Kidney glomerular epithelial cell (primary cell): ENCODE results near the gene PLEK2.
"Not testable (repeated sequence)": the region's sequence is repeated elsewhere in the genome, so short reads cannot be mapped to it uniquely, and the experiment has no call there.

Source experiments
- DNase-seq: peaks from one replicate; lab custom pipeline; 2025; lab: John Stamatoyannopoulos, UW

Gene PLEK2

DNA sequence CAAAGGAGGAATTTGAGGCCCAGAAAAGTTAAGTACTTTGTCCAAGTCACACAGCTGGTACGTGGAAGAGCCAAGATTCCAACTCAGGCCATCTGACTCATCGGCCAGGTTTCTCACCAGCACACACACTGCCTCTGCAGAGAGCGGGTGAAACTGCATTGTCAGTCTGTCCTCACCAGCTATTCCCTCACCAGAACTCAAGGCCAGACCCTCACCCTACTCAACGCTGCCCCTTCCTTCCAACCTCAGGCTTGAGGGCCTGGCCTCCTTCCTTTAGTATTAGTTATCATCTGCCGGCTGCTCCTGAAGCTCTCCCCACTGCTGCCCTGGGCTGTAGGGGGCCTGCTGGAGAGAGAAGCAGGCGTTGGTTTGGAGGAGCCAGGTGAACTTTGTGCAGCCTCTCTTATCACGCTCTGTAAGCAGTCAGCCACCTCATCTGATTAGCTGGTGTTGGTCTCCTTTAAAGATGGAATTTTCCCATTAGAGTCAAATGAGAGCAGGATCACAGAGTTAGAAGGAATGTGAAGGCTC lies 16.6 kb upstream of the PLEK2 start:
- DNase-seq = no peak

DNA sequence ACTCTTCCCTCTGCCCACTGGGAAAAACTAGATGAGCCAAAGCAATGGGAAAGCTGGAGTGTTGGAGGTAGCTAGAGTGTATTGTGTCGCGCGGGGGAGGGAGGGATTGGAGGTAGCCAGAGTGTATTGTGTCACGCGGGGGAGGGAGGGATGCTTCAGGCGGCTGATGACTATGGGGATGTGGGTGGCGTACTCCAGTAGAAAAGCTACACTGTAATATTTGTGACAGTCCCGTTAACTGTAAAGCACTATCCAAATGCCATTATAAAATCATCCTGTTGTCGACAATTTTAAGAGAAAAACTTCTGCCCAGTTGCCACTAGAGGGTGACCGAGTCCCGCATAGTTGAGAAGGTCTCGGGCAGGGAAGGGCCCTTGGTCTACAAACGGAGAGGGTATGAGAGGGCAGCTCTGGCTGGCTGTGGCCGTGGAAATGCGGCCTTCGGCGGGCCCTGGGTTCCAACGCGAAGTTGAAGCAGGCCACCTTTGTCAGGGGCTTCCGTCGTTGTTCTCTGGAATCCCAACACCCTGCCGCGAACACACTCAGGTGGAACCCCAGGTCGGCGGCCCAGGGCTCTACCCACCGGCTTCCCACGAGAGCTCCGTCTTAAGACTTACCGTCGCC lies 15.1 kb upstream of the PLEK2 start:
- peak; percentile 51 for DNase-seq

DNA sequence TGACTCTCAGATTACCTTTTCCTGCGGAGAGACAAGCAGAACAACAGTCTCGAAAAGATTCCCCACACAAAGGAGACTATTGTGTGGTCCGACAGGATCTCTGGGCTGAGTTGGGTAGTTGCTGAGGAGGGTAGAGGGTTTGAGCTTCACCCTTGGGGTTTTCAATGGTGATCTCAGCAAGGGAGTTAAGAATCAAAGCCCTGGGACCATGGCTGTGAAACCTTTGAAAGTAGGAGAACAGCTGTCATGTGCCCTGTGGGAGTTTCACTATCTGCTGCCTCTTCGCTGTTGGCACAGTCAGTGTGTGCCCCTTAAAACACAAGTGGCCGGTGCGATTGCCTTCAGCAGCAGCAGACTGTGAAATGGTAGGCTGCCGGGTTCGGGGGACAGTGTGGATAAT lies 14.2 kb upstream of the PLEK2 start:
- no peak for DNase-seq

DNA sequence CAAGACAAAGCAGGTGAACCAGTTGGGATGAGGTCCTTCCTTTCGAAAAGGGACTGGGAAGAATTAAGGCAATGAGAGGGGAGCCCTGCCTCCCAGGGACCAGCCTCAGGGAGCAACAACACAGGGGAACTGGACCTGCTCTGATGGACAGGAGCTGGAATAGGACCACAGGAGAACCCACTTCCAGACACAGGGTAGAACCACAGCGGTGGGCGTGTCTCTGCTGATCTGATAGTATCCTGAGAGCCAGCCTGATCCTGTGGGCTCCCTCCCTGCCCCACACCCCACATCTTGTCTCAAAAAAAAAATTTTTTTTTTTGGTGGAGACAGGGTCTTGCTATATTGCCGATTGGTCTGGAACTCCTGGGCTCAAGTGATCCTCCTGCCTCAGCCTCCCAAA lies 13.6 kb upstream of the PLEK2 start:
- DNase-seq = no peak

DNA sequence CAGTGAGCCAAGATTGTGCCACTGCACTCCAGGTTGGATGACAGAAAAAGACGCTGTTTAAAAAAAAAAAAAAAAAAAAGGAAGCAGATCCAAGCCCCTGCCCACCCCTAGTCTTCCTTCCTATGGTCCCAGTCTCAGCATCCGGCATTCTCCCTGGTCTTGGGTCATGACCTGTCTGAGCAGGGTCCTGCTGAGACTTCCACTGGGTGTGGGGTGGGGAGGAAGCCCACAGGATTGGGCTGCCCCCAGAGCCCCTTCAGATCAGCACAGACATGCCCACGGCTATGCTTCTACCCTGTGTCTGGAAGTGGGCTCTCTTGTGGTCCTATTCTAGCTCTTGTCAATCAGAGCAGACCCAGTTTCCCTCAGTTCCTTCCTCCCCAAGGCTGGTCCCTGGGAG lies 12.6 kb upstream of the PLEK2 start:
- no peak for DNase-seq

DNA sequence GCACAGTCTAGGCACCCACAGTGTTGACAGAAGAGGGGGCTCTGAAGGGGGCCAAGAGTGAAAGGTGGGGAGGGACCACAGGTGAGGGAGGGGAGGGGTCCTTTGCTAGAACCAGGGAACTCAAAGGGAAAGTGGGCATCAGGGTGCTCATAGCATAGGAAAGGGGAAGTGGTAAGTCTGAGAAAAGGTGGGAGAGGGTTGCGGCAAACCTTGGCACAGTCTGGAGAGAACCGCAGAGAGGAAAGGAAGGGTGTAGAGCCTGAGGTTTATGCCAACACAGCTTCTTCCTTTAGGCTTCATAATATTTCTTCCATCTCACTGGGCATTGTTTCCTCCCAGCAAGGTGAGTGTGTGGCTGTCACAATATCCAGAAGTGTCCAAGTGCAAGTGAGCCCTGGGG lies 11.5 kb upstream of the PLEK2 start:
- no peak for DNase-seq

DNA sequence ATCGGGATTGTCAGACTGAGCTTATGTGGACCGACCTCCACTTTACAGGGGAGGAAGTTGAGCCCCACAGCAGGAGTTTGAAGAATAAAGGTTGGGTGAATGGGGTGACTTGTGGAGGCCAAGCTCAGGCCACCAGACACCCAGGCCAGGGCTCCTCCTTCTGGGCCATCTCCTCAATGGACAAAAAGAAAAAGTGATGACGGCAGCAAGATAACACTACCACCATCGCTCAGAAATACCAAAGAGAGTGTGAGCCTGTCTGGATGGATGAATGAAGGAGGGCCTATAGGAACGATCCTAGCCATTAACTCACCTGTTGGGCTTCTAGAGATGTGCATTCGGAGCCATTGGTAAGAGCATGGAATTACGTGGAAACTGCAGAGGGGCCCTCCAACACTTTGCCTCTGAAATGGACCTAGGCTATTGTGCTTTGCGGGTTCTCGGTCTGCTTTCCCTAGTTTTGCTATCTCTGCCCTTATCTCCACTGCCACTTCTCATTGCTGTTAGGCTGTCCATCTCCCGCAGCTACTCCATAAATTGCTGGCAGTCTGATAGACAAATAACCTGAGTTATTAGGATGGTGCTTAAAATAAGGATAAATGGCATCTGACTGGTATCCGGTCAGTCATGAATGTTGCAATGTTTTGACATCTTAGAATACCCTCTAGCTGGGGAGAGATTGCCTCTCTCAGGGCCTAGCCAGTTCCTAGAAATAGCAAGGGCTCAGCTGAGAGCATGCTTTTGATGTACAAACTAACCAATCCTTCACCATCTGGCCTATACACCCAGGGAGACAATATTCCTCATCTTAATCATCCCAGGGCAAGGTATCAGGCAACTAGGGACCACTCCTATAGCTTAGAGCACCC lies 9.6 kb upstream of the PLEK2 start:
- DNase-seq = no peak

DNA sequence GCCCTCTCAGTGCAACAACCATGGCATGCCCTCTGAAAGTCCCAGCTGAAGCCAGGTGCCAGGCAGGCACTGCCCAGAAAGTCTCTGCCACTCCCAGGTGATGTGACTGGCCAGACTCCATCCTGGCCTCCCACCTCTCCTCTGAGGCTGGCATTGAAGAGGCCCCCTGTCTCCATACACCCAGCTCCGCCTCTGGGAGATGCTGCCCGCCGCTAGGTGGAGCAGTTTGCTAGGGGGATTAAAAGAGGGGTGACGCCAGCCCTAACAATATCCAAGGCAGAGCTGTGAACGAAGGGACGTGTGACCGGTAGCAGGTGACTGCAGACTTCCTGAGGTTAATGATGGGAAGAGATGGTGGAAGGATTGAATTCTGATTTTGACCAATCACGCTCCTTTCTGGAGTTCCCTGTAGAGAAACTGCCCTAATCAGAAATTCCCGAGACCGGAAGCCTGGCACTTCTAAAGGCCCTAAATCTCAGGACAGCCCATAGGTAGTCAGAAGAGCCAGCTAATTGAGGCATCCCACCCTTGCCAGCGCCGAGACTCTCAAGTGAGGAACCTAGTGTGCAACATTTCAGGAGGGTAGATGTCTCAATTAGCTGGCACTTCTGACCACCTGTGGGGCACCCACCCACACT lies 8.3 kb upstream of the PLEK2 start:
- no peak for DNase-seq

DNA sequence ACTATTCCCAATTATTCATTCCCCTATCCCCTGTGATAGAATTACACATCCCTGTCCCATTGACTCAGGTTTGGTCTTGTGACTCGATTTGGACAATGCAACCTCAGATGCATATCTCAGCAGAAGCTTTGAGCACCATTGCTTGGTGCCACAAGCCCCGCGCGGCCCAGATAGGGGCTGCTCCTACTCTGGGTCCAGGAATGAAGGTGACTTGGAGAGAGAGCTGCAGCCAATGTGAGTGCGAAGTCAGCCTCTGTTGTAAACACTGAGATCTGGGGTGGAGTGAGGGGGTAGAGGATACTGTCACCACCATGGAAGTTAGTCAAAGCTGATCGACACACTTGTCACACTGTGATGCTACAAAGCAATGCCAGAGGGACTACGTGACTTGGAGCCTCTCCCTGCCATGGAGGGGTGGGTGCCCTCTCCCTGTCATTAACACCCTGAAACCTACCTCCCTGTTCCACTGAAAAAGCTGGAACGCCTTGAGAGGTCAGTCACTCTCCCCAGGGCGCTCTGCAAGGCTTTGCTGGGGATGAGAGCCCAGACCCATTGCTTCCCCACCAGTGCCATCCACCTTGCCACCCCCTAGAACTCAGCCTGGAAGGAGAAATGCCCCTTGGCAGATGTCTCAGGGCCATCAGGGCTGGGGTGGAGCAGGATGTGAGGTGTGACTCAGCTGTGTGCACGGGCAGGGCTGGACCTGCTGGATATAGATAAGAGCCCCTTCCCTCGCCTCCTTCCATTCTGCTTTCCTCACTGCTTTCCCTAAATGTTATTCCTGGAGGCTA lies 6.6 kb upstream of the PLEK2 start:
- DNase-seq = no peak

DNA sequence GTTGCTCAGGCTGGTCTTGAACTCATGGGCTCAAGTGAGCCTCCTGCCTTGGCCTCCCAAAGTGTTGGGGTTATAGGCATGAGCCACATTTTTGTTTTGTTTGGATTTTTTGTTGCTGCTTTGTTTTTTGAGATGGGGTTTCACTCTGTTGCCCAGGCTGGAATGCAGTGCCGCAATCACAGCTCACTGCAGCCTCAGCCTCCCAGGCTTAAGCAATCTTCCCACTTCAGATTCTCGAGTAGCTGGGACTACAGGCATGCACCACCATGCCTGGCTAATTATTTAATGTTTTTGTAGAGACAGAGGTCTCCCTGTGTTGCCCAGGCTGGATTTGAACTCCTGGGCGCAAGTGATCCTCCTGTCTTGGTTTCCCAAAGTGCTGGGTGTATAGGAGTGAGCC lies 5.7 kb upstream of the PLEK2 start:
- DNase-seq = no peak

DNA sequence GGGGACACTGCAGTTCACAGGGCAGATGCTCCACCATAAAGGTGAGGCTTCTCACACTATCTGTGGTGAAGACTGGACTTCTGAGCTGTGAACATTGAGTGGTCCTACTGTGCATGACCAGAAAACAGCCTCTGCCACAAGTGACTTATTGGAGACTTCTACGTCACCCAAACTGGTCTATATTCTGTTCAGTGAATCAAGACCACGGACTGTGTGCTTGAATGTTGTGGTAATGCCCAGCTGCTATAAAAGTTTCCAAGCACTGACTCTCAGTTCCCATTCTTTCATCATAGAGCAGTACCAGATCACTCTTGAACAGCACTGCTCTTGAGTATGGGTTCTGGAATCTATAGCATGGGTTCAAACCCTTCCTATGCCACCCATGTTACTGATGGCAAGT lies 4.8 kb upstream of the PLEK2 start:
- DNase-seq = no peak

DNA sequence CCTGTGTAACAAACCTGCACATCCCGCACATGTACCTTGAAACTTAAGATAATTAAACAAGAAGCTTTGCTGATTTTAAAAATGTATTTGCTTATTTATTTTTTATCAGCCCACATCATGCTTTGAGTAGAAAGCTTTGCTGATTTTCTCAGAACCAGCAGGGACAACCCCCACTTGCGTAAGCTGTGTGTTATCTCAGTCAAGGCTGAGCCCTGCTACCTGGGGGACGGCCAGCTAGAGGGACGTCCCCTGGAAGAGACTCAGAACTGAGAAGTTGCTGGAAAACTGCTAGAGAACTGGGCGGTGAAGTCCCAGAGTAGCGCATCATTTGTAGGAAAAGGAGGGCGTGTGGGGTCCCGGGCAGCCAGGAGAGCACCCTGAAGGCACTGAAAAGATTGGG lies 4.1 kb upstream of the PLEK2 start:
- DNase-seq = no peak

DNA sequence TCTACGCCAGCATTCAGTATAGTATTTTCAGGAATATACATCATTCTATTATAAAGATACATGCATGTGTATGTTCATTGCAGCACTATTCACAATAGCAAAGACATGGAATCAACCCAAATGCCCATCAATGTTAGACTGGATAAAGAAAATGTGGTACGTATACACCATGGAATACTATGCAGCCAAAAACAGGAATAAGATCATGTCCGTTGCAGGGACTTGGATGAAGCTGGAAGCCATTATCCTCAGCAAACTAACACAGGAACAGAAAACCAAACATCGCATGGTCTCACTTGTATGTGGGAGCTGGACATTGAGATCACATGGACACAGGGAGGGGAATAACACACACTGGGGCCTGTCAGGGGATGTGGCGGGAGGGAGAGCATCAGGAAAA lies 3.6 kb upstream of the PLEK2 start:
- not testable (repeated sequence) for DNase-seq

DNA sequence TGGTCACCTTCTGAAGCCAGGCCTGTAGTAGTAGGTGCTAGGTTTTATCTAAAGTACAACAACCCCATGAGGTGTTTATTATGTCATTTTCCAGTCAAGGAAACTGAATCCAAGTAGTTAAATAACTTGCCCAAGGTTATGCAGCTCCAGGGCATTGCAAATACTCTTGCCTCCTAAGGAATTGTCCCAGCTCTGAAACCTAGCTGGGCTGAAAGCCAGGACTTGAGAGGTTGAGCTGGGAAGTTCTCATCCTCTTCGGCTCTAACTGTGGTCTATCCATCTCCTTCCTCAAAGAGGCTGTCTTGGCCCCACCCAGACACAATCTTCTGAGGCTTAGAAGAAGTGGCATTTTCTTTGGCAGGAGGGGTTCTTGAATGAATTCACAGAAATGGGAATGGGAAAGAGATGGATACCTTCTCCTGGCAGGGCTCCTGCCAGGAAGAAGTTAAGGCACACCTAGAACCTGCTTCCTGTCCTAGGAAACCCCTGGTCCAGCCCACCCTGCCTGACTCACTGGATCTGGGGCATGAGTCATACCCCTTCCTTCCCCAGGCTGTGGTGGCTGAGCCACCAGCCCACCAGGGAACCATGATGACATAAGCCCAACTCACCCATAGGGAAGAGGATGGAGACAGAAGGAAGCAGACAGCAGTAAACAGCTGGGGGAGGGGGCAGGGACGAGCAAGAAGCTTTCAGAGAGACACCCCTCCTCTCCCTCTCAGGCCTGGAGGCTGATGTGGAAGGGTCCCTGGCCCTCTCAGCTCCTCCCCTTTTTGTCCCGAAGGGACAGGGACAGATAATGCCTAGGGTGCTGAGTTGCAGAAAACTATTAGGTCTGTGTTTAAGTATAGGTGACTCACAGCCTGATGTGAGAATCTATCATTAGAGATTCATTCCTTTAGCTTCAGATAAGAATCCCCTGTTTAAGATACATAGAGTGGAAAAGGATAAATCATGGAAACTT lies 2.1 kb upstream of the PLEK2 start:
- peak; percentile 48 for DNase-seq

DNA sequence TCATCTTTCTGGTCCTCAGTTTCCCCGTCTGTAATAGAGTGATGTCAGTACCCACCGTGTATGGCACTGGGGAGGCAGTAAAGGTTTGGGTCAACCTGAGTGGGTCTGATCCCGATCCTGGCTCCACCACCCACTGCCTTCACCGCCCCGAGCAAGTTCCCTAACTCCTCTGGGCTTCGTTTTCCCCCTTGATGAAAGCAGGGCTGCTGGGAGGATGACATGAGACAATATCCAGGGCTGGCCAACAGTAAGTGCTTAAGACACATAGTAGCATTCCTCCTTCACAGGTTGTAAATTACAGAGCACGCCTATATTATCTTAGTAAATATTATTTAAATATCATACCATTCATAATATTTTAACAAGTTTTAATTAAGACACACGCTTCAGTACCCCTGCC lies 595 bp downstream of the PLEK2 start:
- no peak for DNase-seq

DNA sequence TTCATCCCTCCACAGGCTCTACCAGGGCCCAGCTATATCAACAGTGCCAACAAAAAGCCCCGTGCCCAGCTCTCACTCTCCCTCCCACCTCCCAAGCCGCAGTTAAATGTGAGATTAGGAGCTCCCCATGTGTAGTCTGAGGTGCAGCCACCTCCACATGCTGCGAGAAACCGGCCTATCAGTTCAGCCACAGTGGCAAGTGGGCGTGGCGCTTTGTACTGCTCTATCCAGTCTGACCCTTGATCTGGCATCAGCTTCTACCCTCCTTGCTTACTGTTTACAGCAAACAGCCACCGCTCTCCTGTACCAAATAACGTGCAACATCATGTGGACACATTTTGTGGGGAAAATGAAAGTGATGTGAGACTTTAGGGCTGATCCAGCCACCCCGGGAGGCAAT lies 1.7 kb downstream of the PLEK2 start:
- DNase-seq = no peak

DNA sequence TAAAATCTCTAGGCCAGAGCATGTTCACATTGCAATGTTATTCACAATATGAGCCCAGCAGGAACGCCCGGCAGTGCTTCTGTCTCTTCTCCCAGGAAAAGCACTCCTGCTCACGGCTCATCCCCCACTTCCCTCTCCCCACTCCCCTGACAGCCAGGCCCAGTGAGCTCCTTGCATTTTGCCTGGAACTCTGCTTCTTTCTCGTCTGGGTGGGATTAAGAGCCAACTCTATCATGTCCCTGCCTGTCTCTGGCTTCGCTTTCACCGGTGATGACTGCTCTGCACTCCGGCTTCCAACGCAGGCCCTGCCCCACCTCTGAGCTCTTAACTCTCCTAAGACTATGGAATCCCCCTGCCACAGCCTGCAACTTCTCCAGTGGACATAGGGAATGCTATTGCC lies 2.5 kb downstream of the PLEK2 start:
- no peak for DNase-seq

DNA sequence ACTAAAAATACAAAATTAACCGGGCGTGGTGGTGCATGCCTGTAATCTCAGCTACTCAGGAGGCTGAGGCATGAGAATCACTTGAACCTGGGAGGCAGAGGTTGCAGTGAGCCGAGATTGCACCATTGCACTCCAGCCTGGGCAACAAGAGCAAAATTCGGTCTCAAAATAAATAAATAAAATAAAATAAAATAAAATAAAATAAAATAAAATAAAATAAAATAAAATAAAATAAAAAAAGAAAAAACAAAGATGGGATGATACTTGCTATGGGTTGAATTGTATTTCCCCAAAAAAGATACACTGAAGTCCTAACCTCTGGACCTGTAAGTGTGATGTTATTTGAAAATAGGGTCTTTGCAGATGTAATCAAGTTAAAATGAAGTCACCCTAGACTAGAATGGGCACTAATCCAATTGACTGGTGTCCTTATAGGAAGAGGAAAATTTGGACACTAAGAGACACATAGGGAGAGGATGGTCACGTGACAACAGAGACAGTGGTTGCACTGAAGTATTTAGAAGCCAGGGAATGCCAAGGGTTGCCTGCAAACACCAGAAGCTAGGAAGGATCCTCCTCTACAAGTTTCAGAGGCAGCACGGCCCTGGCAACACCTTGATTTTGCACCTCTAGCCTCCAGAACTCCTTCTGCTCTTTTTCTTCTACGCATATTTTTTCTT lies 3.7 kb downstream of the PLEK2 start:
- DNase-seq = not testable (repeated sequence)

DNA sequence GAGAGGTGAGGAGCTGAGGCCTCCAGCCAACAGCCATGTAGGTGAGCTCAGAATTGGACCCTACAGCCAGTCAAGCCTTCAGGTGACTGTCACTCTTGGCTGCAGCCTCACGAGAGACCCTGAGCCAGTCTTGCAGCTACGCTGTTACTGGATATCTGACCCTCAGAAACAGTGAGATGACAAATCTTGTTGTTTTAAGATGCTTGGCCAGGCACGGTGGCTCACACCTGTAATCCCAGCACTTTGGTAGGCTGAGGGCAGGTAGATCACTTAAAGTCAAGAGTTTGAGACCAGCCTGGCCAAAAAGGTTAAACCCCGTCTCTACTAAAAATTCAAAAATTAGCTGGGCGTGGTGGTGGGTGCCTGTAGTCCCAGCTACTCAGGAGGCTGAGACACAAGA lies 6.2 kb downstream of the PLEK2 start:
- no peak for DNase-seq

DNA sequence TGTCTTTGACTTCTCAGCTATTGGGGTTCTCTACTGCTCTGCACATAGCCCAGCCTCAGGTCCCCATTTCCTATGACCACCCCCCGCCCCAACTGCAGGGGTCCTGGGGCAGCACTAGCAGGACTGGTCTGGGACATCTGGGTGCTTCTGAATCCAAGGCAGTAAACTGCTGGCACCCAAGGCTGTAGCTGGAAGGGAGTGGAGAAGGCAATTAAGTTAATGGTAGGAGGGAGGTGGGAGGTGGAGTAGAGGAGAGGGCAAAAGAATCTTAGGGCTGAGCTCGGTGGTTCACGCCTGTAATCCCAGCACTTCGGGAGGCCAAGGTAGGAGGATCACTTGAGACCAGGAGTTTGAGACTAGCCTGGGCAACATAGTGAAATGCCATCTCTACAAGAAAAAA lies 11.5 kb downstream of the PLEK2 start:
- DNase-seq = no peak

DNA sequence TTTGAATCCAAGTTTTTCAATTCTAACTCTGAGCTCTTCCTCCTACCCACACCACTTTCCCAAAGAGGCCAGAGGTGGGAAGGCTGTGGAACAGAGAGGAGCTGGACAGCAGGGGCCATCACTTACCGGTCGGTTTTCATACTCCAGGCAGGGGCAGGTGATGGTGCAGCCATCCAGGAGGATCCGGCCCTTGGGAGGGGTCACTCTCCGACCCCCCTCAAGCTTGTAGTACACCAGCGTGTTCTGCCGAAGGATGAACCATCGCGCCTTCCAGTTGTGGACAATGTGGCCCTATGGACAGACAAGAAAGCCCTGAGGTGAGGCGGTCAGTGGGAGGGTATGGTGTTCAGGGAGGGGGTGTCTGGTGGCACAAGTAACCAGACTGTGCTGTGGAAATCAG lies 14.4 kb downstream of the PLEK2 start:
- DNase-seq = no peak
